Urothelium cell line (cell line): ENCODE measurements around the gene GULP1.
"Not testable (repeated sequence)": the region's sequence is repeated elsewhere in the genome, so short reads cannot be mapped to it uniquely, and the experiment has no call there.

Source experiments
- DNase-seq: peaks from one replicate; pipeline ENCODE4 v3.0.0; 2011; ENCODE audit warnings: low spot score, mixed read lengths
- FAIRE-seq: peaks from 2 replicates; lab custom pipeline; 2011; peaks lifted over from hg19 to GRCh38; lab: Jason Lieb, UNC

GULP1 gene

GRCh38 chr2:188582211-188582610 is 290.5 kb downstream of the GULP1 start:
- FAIRE-seq = no peak

GRCh38 chr2:188588235-188588634 is 296.6 kb downstream of the GULP1 start:
- no peak for FAIRE-seq

More at GRCh38 chr2:188582211-188582610, 290.5 kb downstream of the GULP1 start:
- no peak for DNase-seq

GRCh38 chr2:188596054-188596453 is 304.4 kb downstream of the GULP1 start:
- FAIRE-seq = no peak

More at GRCh38 chr2:188588235-188588634, 296.6 kb downstream of the GULP1 start:
- no peak for DNase-seq

GRCh38 chr2:188598551-188598950 is 306.9 kb downstream of the GULP1 start:
- FAIRE-seq = no peak
- DNase-seq = no peak

More at GRCh38 chr2:188596054-188596453, 304.4 kb downstream of the GULP1 start:
- no peak for DNase-seq

- no peak for FAIRE-seq
- no peak for DNase-seq
Measured at GRCh38 chr2:188599140-188599539, 307.5 kb downstream of the GULP1 start.

- DNase-seq (no peak), FAIRE-seq (no peak)
Measured at GRCh38 chr2:188600536-188601210, 309.0 kb downstream of the GULP1 start.

- FAIRE-seq (no peak), DNase-seq (no peak)
Measured at GRCh38 chr2:188601391-188601790, 309.7 kb downstream of the GULP1 start.

GRCh38 chr2:188601927-188602326 is 310.3 kb downstream of the GULP1 start:
- no peak for FAIRE-seq
- no peak for DNase-seq

GRCh38 chr2:188604579-188604978 is 312.9 kb downstream of the GULP1 start:
- DNase-seq = no peak
- no peak for FAIRE-seq

- not testable (repeated sequence) for DNase-seq, FAIRE-seq
Measured at GRCh38 chr2:188605609-188606584, 314.2 kb downstream of the GULP1 start.

GRCh38 chr2:188606596-188606995 is 314.9 kb downstream of the GULP1 start:
- not testable (repeated sequence) for FAIRE-seq, DNase-seq

- no peak for DNase-seq
- no peak for FAIRE-seq
Measured at GRCh38 chr2:188607501-188607900, 315.8 kb downstream of the GULP1 start.

GRCh38 chr2:188609321-188610049 is 317.8 kb downstream of the GULP1 start:
- DNase-seq (no peak), FAIRE-seq (no peak)

- FAIRE-seq = no peak
- no peak for DNase-seq
Measured at GRCh38 chr2:188610050-188610444, 318.4 kb downstream of the GULP1 start.

- no peak for FAIRE-seq
- DNase-seq = no peak
Measured at GRCh38 chr2:188610827-188611226, 319.2 kb downstream of the GULP1 start.

- DNase-seq = no peak
- no peak for FAIRE-seq
Measured at GRCh38 chr2:188619146-188619545, 327.5 kb downstream of the GULP1 start.

- no peak for FAIRE-seq
- no peak for DNase-seq
Measured at GRCh38 chr2:188620916-188621315, 329.2 kb downstream of the GULP1 start.

GRCh38 chr2:188622601-188623260 is 331.1 kb downstream of the GULP1 start:
- no peak for DNase-seq
- no peak for FAIRE-seq

GRCh38 chr2:188623995-188624643 is 332.4 kb downstream of the GULP1 start:
- no peak for DNase-seq
- FAIRE-seq = no peak

- FAIRE-seq (no peak), DNase-seq (no peak)
Measured at GRCh38 chr2:188627471-188627870, 335.8 kb downstream of the GULP1 start.
